AG09319 (cell line): ENCODE data around the gene SH3GLB2.
A peak's percentile ranks its signal among the peaks of the same experiment; 100 is the strongest.

Experiments
- DNase-seq: peaks from one replicate; pipeline ENCODE4 v3.0.0-alpha.2; 2010; ENCODE audit warnings: low read depth; ENCODE audit errors: extremely low read depth
- TF ChIP-seq, protein P1 (sequence below): IDR thresholded peaks from 2 replicates; pipeline ENCODE4 v1.5.1; 2011; ENCODE audit warnings: low read depth, mild to moderate bottlenecking, inconsistent platforms, low read length, moderate library complexity

The SH3GLB2 gene

DNA sequence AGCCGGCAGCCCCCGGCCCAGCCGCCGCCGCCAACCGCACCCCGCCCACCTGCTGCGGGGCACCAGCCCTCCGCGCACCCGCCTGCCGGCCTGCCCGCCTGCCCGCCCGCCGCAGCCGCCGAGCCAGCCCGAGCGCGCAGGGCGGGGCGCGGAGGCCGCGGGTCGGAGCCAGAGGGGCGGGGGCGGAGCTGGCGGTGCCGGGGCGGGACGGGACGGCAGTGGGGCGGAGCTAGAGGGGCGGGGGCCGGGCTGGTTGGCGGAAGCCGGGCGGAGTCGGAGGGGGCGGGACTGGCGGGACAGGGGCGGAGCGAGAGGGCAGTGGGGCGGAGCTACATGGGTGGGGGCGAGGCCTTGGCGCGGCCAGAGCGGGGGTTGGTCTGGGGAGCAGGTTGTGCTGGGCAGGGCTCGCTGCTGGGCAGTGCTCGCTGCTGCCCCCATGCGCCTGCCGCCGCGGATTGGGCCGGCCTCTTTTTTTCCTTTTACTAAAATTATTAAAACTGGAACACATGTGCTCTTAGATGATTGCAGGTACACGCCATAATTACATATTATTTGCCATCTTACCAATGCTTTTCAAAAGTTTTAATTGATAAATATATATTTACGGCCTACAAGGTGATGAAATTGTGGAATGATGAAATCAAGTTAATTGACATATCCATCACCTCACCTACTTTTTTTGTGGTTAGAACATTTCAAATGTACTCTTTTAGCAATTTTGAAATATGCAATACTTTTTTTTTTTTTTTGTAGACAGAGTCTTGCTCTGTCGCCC is at the start of gene SH3GLB2:
Gene SH3GLB2, minus strand, starts transcription at position 140 of the 775 bp plus-strand sequence. CDS start 177 bp downstream, outside the sequence.
- TF ChIP-seq, protein P1, sequence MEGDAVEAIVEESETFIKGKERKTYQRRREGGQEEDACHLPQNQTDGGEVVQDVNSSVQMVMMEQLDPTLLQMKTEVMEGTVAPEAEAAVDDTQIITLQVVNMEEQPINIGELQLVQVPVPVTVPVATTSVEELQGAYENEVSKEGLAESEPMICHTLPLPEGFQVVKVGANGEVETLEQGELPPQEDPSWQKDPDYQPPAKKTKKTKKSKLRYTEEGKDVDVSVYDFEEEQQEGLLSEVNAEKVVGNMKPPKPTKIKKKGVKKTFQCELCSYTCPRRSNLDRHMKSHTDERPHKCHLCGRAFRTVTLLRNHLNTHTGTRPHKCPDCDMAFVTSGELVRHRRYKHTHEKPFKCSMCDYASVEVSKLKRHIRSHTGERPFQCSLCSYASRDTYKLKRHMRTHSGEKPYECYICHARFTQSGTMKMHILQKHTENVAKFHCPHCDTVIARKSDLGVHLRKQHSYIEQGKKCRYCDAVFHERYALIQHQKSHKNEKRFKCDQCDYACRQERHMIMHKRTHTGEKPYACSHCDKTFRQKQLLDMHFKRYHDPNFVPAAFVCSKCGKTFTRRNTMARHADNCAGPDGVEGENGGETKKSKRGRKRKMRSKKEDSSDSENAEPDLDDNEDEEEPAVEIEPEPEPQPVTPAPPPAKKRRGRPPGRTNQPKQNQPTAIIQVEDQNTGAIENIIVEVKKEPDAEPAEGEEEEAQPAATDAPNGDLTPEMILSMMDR, result peak; percentile 87
- DNase-seq, result peak; percentile 95

DNA sequence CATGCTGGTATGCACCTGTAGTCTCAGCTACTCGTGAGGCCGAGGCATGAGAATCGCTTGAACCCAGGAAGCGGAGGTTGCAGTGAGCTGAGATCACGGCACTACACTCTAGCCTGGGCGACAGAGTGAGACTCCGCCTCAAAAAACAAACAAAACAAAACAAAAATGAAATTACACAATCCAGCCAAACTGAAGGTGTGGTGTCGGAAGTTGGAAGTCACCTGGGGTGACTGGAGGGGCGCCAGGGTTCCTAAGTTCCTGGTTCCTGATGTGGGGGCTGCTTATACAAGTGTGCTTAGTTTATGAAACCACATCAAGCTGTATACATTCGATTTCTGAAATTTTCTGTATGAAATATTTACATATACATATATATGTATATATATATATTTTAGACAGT is 49.1 kb upstream of the SH3GLB2 start:
- TF ChIP-seq, protein P1, result no peak
- no peak for DNase-seq

DNA sequence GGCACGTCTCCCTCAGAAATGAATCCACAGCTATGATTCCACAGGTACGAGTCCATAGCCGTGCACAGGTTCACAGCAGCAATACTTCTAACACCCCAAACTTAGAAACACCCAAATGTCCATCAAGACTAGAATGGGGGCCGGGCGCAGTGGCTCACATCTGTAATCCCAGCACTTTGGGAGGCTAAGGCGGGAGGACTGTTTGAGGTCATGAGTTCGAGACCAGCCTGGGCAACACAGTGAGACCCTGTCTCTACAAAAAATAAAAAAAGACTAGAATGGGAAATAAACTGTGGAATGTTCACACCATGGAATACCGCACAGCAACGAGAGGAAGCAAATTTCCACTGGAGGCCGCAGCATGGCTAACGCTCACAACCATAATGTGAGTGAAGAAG is 48.5 kb upstream of the SH3GLB2 start:
- TF ChIP-seq, protein P1, result no peak

DNA sequence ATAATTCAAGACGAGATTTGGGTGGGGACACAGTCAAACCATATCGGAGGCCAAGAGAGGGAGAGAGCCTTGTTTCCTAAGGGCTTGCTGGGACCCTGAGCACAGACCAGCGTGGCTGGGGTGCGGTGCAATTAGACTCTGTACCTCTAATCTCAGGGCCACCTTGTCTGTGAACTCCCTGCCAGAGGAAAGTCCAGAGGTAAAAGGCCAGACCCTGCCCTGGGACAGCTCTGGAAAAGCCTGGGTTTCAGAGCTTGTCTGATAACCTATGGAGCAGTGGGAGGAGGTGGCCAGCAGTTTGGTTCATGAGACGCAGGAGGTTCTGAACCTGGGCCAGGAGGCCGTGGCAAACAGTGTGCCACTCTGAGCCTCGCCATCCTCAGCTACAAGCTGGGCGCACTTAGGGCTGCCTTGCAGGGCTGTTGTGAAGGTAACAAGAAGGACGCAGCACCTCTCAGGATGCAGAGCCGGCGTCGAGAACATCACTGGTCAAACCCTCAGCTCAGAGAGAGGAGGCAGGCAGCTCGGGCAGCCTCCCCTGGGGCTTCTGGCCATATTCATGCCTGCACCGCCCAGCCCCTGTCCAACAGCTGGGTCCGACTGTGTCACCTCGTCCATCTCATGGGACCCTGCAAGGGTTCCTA is 48.0 kb upstream of the SH3GLB2 start:
- TF ChIP-seq, protein P1, result no peak
- no peak for DNase-seq

More for the DNA sequence above, 48.5 kb upstream of the SH3GLB2 start:
- DNase-seq, result no peak

DNA sequence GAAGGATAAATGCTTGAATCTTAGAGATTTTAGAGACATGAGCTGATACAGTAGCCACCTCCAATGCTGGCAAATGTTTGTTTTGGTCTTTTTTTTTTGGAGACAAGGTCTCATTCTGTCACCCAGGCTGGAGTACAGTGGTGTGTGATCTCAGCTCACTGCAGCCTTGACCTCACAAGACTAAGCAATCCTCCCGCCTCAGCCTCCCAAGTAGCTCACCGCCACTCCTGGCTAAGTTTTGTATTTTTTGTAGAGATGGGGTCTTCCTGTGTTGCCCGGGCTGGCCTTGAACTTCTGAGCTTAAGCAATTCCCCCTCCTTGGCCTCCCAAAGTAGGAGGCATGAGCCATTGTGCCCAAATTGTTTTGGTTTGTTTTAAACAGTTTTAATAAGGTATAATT is 46.0 kb upstream of the SH3GLB2 start:
- DNase-seq, result no peak
- TF ChIP-seq, protein P1, result no peak

DNA sequence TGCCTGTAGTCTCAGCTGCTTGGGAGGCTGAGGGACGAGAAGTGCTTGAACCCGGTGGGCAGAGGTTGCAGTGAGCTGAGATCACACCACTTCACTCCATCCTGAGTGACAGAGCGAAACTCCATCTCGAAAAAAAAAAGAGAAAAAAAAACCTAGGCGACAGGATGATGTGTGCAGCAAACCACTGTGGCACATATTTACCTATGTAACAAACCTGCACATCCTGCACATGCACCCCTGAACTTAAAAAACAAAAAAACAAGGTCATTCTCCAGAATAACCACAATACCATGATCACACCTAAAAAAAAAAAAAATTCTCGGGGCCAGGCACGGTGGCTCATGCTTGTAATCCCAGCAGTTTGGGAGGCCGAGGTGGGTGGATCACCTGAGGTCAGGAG is 45.3 kb upstream of the SH3GLB2 start:
- TF ChIP-seq, protein P1, result no peak

DNA sequence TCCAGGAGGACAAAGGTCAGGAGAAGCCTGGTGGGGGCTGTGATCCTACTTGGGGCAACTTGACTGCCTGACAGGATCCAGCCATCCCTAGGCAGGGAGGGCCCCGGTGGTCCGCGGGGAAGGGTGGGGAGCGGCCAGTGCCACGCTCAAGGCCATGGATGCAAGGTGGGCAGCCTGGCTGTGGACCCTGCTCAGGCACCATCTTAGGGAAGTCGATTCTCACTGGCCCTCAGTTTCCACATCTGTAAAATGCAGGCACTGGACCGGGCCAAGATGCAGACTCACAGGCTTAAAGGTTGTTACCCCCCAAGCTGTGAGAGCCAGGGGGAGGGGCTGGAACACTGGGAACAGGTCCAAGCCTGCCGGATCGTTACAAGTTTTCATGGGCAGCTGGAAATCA is 44.0 kb upstream of the SH3GLB2 start:
- TF ChIP-seq, protein P1, result no peak
- no peak for DNase-seq

More for the DNA sequence above, 45.3 kb upstream of the SH3GLB2 start:
- no peak for DNase-seq
